Caki2 (cell line): ENCODE measurements around the gene KLF9. TPM values are rescaled to one million over a fixed set of nuclear protein-coding genes. Genes with fewer than 3 reads are reported as not detected.
A peak's percentile ranks its signal among the peaks of the same experiment; 100 is the strongest.

Experiments used
- DNase-seq: peaks from one replicate; pipeline ENCODE4 v3.0.0-alpha.2; 2015; ENCODE audit warnings: low read depth
- in situ Hi-C: cut with HindIII; loops from 2 replicates; pipeline ENCODE4 v1.10.0; 2016; ENCODE audit warnings: low sequenced_read_pairs, low pct_unique_long_range_greater_than_20kb, mixed read lengths
- total RNA-seq: library from RNA; depleted of rRNA; stranded (reverse); fragments of >200 nt; shearing (Covaris generic); gene quantifications from 2 replicates; pipeline ENCODE4 v1.2.3, GENCODE V29; 2014; ENCODE audit warnings: low replicate concordance; rRNA removed

KLF9 gene
- total RNA-seq: 0.35 and 1.1 TPM in 2 replicates

DNA sequence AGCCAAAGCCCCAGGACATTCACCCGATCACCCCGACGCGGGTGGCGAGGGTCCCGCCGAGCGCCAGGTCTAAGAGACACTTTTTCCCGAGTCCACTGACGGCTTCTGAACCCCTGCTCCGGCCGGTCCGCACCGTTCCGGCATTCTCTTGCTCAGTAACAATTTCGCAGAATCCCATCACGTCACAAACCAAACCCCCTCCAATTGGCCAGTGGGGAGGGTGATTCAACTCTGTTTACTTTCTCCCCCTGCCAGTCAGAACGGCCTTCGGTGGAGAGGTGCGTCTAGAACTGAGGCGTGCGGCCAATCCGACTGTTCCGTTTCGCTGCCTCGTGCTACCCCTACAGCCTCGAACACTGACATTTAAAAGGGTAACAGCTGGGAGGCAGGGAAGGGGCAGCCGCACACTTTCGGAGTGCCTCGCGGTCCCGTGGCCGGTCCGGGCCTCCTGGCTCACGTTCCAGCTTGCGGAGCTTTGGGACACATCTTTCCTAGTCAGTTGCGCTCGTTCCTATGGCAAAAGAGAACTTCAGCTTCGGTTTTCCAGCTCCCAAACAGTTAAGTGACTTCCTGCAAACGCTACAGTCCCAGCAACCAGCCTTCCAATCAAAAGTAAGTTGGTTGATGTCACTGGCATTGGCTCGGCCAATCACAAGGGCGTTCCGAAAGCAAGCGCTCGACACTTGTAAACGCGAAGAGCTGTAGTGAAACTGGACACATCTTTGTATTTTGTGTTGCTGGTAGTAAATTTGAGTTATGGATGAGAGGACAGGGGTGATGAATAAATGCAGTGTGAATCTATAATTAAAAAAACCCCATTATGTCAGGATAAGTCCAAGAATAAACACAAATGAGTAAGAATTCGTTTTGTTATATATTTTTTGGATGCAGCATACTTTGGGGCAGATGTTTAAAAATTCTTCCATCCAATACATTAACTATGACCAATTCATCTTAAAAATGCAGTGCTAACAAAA lies at the start of gene KLF9:
KLF9 (minus strand) TSS at position 859 of the 977 bp plus-strand sequence. CDS start 1,294 bp downstream, outside the sequence.
- in situ Hi-C loops: no loop called here
- DNase-seq: peak; percentile 89

DNA sequence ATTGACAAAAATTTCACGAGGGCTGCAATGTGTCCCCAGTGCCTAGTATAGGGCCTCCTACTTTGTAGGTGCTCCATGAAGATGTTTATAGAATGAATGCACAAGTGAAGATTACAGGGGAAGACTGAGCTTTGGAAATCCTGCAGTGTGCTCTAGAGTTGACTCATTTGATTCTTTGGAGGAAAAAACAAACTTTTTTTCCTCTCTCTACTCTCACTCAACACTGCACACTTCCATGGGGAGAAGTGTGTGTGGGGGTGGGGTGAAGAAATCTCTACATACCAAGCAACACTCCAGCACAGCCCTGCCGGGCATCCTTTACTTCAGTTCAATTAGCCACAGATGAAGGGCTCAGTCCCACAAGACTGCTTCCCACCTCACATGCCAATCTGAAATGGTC lies 49.4 kb upstream of the KLF9 start:
- in situ Hi-C loops: no loop called here
- DNase-seq: no peak

DNA sequence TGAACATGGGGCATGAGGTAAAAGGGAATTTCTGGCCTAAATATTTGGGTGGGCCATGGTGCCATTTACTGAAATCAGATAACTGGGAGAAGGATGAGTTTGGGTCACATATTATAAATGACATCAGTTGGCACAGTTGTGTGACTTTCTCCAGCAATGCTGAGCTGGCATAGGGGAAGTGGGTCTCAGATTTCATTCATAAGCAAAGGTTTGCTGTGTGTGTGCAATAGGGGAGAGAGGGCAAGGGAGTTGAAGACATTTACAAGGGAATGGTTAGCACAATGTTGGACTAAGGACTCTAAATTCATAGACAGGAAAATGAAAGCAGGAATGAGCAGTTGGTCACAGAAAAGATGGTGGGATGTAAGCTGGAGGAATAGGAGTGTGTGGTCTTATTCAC lies 47.8 kb upstream of the KLF9 start:
- DNase-seq: no peak
- in situ Hi-C loops: no loop called here

DNA sequence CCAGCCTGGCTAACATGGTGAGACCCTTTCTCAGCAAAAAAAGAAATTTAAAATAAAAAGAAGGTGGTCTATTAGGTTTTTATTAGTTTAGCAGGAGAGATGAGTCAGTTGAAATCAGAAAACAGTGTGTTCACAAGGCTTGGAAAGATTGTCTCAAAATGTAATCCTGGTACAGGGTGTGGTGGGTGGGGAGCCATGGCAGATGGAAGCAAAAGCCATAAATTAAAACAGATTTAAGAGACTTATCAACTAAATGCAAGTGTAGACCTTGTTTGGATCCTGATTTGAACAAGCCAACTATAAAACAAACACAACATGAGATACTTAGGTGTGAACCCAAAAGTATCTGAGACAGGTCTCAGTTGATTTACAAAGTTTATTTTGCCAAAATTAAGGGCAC lies 42.8 kb upstream of the KLF9 start:
- no peak for DNase-seq
- in situ Hi-C loops: no loop called here

DNA sequence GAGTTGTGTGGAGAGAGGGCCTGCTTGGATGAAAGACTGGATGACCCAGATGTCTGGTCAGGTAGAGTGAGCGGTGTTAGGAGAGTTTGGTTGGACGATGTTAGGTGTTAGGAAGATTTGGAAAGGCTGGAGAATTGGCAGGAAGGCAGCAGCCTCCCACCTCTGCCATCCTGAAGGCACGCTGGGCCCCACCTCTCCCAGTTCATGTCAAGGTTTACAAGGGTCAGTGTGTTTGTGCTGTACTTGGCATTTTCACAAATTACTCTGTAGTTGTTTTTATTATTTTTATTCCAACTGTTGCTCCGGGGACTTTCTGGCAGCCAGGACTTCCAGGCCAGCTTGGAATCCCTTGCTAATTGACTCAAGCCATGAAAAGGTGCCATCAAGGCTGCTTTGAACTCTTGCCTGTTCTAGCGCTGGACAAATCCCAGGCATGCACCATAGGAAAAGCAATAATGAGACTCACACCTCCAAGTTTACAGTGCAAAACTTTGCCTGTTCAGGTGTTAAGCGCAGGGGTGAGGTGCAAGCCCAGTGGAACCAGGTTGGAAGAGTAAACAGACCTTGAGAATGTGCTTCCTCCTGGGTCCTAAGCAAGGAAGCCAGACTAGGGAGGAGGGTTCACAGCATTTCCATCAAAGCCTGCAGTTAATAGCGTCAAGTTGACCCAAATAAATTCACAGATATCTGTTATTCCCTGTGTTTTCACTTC lies 41.7 kb upstream of the KLF9 start:
- in situ Hi-C loops: no loop called here
- DNase-seq: no peak

DNA sequence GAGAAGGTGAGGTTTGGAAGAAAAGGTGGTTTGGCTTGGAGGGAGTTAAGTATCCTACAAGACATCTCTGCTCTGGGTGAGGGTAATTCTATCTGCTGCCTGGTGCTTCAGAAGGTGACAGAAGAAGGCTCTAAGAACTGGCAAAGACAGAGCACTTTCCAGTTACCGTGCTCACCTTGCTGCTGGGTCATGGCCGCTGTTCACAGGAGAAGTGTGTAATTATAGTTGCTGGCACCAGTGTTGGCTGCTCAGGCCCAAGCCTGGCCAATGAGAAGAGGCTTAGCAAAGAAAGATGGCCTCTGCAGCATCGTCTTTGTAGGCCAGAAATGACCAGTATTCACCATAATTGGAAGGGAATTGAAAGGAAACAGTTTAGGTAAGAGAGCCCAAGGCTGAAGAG lies 37.9 kb upstream of the KLF9 start:
- in situ Hi-C loops: no loop called here
- no peak for DNase-seq

DNA sequence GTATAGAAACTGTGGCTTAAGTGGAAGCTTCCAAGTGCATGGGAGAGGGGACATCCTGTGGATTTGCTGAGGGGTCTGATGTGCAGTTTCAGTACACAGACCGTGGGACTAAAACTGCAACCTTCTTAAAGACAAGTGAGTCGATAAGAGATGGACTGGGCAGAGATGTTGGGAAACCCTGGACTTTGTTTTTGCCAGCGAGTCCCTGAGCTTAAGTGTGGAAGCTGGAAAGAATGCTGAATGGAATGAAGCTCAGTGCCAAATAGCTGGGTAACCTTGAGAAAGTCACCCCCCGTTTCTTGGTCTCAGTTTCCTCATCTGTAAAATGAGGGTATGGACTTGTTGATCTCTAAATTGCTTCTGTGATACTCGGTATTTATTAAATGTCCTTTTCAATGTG lies 37.3 kb upstream of the KLF9 start:
- in situ Hi-C loops: no loop called here
- no peak for DNase-seq

DNA sequence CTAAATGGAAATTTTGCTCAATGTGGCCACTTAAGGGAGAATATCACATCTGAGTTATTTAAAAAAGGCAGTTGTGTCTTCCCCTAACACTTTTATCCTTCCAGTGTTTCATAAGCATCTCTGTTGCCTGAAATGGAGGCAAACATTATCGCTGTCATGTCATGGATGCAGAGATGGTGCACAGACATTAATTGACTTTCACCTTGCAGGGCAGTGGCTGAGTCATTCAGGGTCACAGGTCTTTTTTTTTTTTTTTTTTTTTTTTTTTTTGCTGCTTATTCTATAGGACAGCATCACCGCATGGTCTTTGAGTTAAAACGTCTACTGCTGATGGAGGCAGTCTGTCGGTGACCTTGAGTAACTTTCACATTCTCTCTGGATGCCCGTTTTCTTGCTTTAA lies 36.3 kb upstream of the KLF9 start:
- no peak for DNase-seq
- in situ Hi-C loops: no loop called here

DNA sequence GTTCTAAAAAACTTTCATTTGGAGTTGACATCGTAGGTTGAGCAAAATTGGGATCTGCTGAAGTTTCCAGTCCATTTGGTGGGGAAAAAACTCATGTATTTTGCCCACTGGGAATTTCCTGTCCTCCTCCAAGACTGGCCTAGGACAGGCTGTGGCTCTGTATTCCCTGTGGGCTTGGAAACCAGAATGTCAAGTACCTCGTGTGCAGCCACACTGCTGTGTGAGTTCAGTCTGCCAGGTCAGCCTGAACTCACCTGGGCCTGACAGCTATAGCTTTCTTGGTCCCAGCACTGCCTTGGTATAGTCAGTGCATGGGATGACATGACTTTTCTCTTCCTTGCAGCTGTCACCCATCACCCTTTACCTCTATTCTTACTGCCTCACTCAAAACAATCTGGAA lies 35.0 kb upstream of the KLF9 start:
- no peak for DNase-seq
- in situ Hi-C loops: no loop called here

DNA sequence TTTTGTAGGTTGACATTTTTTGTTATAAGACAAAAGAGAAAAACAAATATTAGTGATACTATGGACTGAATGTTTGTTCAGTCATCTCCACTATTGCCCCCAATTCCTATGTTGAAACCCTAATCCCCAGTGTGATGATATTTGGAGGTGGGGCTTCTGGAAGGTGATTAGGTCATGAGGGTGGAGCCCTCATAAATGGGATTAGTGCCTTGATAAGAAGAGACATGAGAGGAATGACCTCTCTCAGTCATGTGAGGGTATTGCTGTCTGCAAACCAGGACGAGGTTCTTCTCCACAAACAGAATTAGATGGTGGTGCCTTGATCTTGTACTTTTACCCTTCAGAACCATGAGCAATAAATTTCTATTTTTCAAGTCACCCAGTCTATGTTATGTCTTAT lies 34.5 kb upstream of the KLF9 start:
- in situ Hi-C loops: no loop called here
- DNase-seq: no peak

DNA sequence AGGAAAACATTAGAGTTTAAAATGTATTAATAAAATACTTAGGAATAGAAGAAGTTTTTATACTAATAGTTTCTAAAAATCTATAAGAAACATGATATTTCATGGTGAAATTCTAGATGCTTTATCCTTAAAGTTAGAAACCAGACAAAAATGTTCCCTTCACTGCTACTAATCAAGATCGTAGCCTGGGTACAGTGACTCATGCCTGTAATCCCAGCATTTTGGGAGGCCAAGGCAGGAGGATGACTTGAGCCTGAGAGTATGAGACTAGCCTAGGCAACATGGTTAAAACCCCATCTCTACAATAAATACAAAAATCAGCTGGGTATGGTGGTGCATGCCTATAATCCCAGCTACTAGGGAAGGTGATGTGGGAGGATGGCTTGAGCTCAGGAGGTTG lies 30.4 kb upstream of the KLF9 start:
- in situ Hi-C loops: no loop called here
- no peak for DNase-seq

DNA sequence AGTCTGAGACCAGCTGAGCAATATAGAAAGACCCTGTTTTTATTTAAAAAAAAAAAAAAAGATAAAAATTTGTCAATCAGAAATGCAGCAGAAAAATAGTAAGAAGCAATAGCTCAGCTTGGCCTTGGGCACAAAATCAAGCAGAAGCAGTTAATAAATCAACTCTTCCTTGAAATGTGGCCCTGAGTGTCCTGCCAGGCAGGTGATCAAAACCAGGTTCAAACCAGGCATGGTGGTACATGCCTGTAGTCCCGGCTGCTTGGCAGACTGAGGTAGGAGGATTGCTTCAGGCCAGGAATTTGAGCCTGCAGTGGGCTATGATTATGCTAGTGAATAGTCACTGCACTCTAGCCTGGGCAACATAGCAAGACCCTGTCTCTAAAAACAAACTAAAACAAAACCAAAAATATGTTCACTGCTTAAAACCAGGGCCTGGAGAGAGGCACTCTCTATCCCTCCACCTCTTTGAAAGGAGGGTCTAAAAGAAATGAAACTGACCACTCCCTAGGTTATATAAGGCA lies 27.9 kb upstream of the KLF9 start:
- in situ Hi-C loops: no loop called here
- no peak for DNase-seq

DNA sequence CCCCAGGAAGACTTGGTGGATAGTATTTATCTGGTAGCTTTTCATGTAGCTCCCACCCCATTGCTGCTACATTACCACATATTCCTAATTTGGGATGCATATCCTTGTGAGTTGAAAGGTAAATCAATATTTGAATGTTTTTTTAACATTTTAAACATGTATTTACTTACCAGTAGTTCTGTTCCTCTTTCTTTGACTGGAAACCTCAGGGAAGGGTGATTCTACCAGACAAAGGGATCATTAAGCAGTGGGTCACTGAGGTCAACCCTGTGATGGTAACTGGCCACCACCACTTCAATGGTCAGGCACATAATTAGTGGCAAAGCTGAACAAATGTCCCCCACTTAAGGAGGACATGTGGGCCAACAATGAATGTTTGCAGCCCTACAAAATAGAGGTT lies 27.2 kb upstream of the KLF9 start:
- no peak for DNase-seq
- in situ Hi-C loops: no loop called here

DNA sequence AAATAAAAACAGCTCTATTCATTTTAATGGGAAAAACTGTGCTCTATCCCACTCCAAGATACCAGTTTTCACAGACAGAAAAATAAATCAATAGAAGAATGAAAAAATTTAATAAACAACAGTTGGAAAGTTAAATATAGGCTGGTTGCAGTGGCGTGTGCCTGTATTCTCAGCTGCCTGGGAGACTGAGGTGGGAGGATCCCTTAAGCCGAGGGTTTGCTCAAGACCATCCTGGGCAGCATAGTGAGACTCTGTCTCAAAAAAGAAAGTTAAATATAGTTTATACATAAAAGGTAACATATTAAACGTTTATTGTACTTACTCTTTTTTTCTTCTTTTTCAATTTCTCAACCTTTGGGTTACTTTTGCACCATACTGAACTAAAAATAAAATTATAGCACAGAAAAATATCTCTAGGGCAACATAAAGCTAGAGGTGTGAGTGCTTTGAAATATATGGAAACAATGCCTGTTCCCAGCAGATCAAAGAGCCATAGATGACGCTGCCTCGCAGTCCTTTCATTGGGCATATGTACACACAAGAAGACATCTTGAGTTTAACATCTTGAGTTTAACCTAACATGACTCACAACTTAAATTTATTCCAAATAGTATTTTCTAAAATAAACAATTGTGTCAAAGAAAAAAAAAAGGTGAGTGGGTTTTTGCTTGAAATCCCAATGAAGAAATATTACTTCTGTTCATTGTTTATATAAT lies 25.7 kb upstream of the KLF9 start:
- in situ Hi-C loops: no loop called here
- no peak for DNase-seq

DNA sequence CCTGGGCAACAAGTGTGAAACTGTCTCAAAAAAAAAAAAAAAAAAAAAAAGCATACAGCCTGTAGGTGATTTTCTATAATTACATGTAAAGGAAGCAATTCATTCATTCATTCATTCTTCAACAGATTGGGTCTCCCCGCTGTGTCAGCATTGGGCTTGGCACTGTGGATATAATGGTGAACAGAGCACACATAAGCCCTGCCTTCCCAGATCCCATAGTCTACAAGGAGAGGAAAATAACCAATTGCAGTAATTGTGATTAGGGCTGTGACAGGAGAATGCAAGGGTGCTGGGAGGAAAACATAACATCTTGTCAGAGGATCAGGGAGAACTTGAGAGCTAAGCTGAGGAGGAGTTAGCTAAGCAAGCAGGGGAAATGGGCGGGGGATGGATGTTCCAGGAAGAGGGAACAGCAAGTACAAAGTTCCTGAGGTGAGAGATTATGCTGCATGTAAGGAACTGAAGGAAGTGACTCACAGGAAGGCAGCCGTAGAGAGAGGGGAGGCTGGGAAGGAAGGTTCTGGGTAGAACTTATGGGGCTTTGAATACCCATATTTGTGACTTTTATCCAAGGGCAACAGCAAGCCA lies 24.0 kb upstream of the KLF9 start:
- in situ Hi-C loops: no loop called here
- DNase-seq: no peak

DNA sequence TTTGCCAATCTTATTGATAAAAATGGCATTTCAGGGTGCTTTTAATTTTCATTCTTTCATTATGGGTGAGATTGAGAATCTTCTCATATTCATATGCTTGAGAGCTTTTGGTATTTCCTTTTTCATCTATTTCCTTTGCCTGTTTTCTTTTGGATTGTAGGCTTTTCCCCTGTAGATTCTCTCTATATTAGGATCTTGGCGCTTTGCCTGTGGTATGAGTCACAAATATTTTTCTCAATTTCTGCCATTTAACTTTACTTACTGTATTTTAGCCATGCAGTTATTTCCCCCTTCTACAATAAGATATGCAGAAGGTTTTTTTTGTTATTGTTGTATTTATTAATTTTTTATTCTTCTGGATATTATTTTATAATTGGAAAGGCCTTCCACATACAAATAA lies 21.5 kb upstream of the KLF9 start:
- in situ Hi-C loops: no loop called here
- no peak for DNase-seq

DNA sequence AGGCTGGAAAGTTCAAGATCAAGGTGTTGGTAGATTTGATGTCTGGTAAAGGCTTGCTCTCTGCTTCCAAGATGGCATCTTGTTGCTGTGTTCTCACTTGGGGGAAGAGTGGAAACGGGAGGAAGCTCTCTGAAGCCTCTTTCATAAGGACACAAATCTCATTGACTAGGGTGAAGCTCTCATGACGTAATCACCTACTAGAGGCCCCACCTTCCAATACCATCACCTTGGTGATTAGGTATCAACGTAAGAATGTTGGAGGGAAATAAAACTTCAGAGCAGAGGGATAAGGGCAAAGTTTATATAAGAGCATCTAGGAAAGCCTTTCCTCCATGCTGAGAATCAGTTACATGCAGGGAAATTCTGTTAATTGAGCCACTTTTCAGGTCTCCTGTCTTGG lies 15.4 kb upstream of the KLF9 start:
- DNase-seq: no peak
- in situ Hi-C loops: no loop called here

DNA sequence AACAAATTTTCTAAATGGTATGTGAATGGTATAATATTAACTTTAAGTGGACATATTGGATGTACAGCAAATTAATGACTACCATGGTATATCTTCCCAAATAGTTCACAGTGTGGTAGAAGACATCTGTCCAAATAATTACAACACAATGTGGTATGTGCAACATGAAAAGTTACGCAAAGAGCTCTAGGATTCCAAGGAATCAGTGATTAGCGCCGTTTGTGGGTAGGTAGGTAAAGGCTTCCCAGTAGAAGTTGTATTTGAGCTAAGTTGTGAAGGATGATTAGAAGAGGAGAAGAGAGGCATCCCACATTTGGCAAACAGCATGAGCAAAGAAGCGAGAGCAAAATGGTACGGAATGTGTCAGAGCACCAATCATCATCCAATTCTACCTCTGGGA lies 14.3 kb upstream of the KLF9 start:
- in situ Hi-C loops: no loop called here

More for the DNA sequence above, 14.3 kb upstream of the KLF9 start:
- no peak for DNase-seq
